ENCODE results near the gene AGAP5.
A peak's percentile ranks its signal among the peaks of the same experiment; 100 is the strongest.

AGAP5 gene

DNA sequence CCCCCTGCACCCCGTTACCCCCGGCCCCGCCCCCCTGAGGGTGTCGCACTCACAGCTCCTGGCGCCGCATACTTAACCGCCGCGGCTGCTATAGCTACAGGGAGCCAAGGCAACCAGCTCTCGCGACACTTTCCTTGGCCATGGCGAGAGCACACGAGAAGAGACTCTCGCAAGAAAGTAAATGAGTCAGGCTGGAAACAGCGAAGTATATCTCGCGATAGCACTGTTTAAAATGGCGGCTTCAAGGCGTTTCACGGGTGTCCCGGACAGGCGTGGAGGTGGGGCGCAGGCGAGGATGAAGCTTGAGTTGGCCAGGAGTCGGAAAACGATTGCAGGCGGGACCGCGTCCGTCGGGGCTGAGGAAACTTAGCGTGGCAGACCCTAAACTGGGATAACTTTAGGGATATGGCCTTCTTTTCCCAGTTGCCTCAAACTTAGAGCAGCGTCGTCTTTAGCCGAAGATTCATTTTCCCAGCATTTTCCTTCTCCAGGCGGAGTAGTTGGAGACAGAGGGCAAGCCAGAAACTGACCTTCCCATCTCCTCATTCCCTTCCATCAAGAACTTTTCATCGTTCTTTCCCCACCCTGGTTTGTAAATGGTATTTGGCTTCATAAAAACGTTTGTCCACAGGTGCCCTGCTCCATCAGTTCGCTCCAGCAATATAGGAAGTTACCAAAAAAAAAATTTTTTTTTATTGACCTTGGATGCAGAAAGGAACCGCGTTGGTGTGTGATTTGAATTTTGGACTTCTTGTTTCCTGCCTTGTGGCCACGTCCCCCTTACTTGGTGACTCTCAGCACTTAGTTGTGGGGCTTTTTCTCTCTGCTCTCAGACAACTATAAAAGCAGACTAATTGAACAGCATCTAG is 71.8 kb downstream of the AGAP5 start:
- peak; percentile 98 for DNase-seq (ENCODE audit: low spot score)

- DNase-seq (ENCODE audit: low spot score) = peak; percentile 49
These were observed 72.7 kb downstream of the AGAP5 start for GRCh38 chr10:73625004-73625883.
